Loucy (cell line): ENCODE data around the gene CGB3.

Experiments used
- CTCF ChIP-seq: fragments of 200-600 bp; sonication (generic); conservative IDR thresholded peaks from 2 replicates; pipeline ENCODE4 v1.5.1; 2014; ENCODE audit warnings: mild to moderate bottlenecking, antibody characterized with exemption, low read length
- EZH2phosphoT487 ChIP-seq: fragments of 200-600 bp; IDR thresholded peaks from 2 replicates; pipeline ENCODE4 v1.6.1; 2018; ENCODE audit warnings: antibody characterized with exemption, mild to moderate bottlenecking, moderate library complexity, borderline replicate concordance

GRCh38 chr19:48992581-48993174 lies 31.5 kb downstream of the CGB3 start:
- TF ChIP-seq CTCF (no peak), EZH2phosphoT487 (no peak)
